Stimulated activated CD8-positive, alpha-beta memory T cell treated with anti-CD3 and anti-CD28 coated beads, Interleukin-2, amount 100 ng/mL, for 48 hours (primary cell): ENCODE measurements around the gene ZNF576.
"Not testable (repeated sequence)": the region's sequence is repeated elsewhere in the genome, so short reads cannot be mapped to it uniquely, and the experiment has no call there.

Experiments
- DNase-seq, 2 donors: peaks; one replicate each; pipeline ENCODE4 v3.0.0-alpha.2; 2020; ENCODE audit warnings: low read depth in 2 of 2

The ZNF576 gene

GRCh38 chr19:43575156-43575950 lies 21.0 kb upstream of the ZNF576 start, which contains the start of the genes PINLYP and XRCC1:
Gene PINLYP (plus strand): TSS chr19:43575801. CDS start chr19:43577192, 1,391 bp downstream.
Gene XRCC1 (minus strand): TSS chr19:43575527. CDS start chr19:43575458, 69 bp downstream.
- peak; percentile 91 to 95 for DNase-seq

GRCh38 chr19:43575955-43576878 lies 20.2 kb upstream of the ZNF576 start:
- no peak for DNase-seq

GRCh38 chr19:43578787-43579186 lies 17.6 kb upstream of the ZNF576 start:
- DNase-seq, result no peak

- no peak for DNase-seq
Observed at GRCh38 chr19:43581467-43581866, 14.9 kb upstream of the ZNF576 start.

- no peak for DNase-seq
Observed at GRCh38 chr19:43582495-43582894, 13.9 kb upstream of the ZNF576 start.

- no peak for DNase-seq
Observed at GRCh38 chr19:43584484-43584883, 11.9 kb upstream of the ZNF576 start.

GRCh38 chr19:43586346-43586745 lies 10.0 kb upstream of the ZNF576 start:
- no peak for DNase-seq

- DNase-seq, result not testable (repeated sequence)
Observed at GRCh38 chr19:43587029-43587428, 9.4 kb upstream of the ZNF576 start.

- DNase-seq, result no peak
Observed at GRCh38 chr19:43589277-43589676, 7.1 kb upstream of the ZNF576 start.

- no peak for DNase-seq
Observed at GRCh38 chr19:43589678-43590077, 6.7 kb upstream of the ZNF576 start.

GRCh38 chr19:43591904-43592772 lies 4.3 kb upstream of the ZNF576 start:
- no peak for DNase-seq

- no peak for DNase-seq
Observed at GRCh38 chr19:43592800-43593350, 3.5 kb upstream of the ZNF576 start.

GRCh38 chr19:43594081-43594697 lies 2.2 kb upstream of the ZNF576 start:
- DNase-seq, result no peak

- DNase-seq, result peak; percentile 50 to 59
Observed at GRCh38 chr19:43594710-43595604, 1.4 kb upstream of the ZNF576 start.

- no peak for DNase-seq
Observed at GRCh38 chr19:43595605-43595998, 793 bp upstream of the ZNF576 start.

GRCh38 chr19:43596842-43597461 lies 557 bp downstream of the ZNF576 start:
- no peak for DNase-seq

GRCh38 chr19:43597876-43598275 lies 1.5 kb downstream of the ZNF576 start:
- no peak for DNase-seq

- no peak for DNase-seq
Observed at GRCh38 chr19:43598445-43599240, 2.2 kb downstream of the ZNF576 start.
